B cell (primary cell): ENCODE data around the gene STON1.

ENCODE experiments used
- EZH2 ChIP-seq: IDR thresholded peaks from 2 replicates; pipeline ENCODE4 v1.6.1; 2012; ENCODE audit warnings: borderline replicate concordance, low read depth, mild to moderate bottlenecking, moderate library complexity, low read length; ENCODE audit not compliant: insufficient read depth, poor library complexity, severe bottlenecking
- TF ChIP-seq, protein P1 (sequence below): fragments of 200-600 bp; IDR thresholded peaks from one replicate; pipeline ENCODE4 v1.8.0; 2022; ENCODE audit warnings: antibody characterized with exemption, mild to moderate bottlenecking

DNA sequence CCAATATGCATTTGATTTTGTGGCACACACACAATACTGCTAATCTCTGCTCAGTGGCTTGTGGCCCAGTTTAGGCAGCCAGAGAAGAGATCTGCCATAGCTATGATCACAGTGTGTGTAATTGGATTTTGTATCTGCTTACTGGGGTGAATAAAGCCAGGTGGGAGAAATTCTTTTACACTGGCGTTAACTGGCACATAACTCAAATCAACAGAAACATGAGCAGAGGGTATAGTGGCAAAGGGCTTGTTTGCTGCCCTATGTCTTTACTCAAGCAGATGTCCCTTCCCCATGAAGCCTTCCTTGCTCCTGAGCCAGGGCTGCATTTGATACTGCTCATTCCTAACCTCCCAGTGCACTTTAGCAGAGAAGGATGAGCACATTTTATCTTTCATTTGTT is 28.5 kb downstream of the STON1 start:
- TF ChIP-seq, protein P1, sequence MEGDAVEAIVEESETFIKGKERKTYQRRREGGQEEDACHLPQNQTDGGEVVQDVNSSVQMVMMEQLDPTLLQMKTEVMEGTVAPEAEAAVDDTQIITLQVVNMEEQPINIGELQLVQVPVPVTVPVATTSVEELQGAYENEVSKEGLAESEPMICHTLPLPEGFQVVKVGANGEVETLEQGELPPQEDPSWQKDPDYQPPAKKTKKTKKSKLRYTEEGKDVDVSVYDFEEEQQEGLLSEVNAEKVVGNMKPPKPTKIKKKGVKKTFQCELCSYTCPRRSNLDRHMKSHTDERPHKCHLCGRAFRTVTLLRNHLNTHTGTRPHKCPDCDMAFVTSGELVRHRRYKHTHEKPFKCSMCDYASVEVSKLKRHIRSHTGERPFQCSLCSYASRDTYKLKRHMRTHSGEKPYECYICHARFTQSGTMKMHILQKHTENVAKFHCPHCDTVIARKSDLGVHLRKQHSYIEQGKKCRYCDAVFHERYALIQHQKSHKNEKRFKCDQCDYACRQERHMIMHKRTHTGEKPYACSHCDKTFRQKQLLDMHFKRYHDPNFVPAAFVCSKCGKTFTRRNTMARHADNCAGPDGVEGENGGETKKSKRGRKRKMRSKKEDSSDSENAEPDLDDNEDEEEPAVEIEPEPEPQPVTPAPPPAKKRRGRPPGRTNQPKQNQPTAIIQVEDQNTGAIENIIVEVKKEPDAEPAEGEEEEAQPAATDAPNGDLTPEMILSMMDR: no peak
- no peak for TF ChIP-seq EZH2
